AG04449 (cell line): ENCODE measurements around the gene DPP3.

ENCODE experiments used
- CTCF ChIA-PET: fragments of 350-600 bp; formaldehyde crosslinking; extraction: SDS; loops from one replicate; lab custom pipeline; 2021; ENCODE audit warnings: antibody characterized with exemption; lab: Yijun Ruan, JAX
- POLR2A ChIA-PET: fragments of 400-600, 350-600 bp; formaldehyde crosslinking; extraction: SDS; loops from one replicate; lab custom pipeline; 2020; ENCODE audit warnings: antibody characterized with exemption, inconsistent platforms; lab: Yijun Ruan, JAX
- DNase-seq: peaks from one replicate; pipeline ENCODE4 v3.0.0-alpha.2; 2010; ENCODE audit warnings: low read depth, low spot score
- H3K4me3 ChIP-seq: 2 replicates; pipeline ENCODE4 v1.5.1; 2011; ENCODE audit warnings: low read depth, mild to moderate bottlenecking, control low read depth, low read length
- CTCF ChIP-seq: IDR thresholded peaks from one replicate; pipeline ENCODE4 v1.5.1; 2011; ENCODE audit warnings: mild to moderate bottlenecking, moderate library complexity, low read length, control low read depth, inconsistent platforms; ENCODE audit not compliant: insufficient read depth; ENCODE audit errors: missing control alignments

Gene DPP3

DNA sequence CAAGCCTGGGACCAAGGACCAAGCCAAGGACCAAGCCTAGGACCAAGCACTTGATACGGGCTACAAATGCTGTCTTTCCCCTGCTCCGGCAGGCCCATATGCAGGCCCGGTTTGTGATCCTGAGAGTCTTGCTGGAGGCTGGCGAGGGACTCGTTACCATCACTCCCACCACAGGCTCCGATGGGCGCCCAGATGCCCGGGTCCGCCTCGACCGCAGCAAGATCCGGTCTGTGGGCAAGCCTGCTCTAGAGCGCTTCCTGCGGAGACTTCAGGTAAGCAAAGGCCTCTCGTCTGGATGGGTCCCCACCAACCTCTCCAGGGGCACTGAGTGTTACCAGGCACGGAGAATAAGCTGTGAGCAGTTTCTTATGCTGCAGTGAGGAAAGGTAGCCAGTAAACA lies 17.0 kb downstream of the DPP3 start:
- TF ChIP-seq CTCF, result no peak
- no peak overlapping the region for H3K4me3 ChIP-seq
- ChIA-PET CTCF (no interaction called here), POLR2A (no interaction called here)
- DNase-seq, result no peak

- DNase-seq, result no peak
- POLR2A ChIA-PET, result no interaction called here
- H3K4me3 ChIP-seq, result no peak overlapping the region
- no peak for TF ChIP-seq CTCF
- CTCF ChIA-PET, result no interaction called here
Measured at GRCh38 chr11:66498506-66498905, 18.3 kb downstream of the DPP3 start.

DNA sequence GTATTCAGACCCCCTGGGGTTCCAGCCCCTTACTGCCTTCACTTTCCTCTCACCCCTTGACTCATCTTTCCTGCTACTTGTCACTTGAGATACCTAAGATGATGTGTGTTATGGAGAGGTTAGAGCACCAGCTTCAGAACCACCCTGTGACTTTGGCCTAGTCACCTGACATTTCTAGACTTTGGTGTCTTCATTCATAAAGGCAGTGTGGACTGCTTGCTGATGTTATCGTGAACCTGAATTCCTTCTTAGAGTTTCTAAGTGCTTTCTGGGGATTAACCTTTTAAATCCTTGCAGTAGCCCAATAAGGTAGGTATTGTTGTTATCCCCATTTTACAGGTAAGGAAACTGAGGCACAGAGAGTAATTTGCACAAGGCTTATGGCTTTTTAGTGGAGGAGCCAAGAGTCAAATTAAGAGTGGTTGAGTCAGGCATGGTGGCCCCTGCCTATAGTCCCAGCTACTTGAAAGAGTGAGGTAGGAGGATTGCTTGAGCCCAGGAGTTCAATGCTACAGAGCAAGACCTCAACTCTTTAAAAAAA lies 25.1 kb downstream of the DPP3 start:
- CTCF ChIA-PET, result no interaction called here
- H3K4me3 ChIP-seq, result no peak overlapping the region
- no peak for TF ChIP-seq CTCF
- DNase-seq, result no peak
- POLR2A ChIA-PET, result no interaction called here

DNA sequence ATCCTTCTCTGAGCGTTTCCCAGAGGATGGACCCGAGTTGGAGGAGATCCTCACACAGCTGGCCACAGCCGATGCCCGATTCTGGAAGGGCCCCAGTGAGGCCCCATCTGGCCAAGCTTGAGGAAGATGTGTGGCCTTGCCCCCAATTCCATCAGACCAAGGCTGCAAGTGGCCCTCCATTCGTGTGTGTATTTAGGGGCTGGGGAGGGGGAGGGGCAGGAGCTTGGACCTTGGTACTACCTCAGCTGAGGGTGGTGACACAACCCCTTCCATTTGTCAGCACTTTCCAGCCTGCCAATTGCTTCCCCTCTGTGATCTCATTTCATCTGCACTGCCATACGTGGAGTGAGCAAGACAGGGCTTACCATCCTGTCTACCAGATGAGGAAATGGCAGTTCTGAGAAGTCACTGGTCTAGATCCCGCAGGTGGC lies 28.9 kb downstream of the DPP3 start:
- DNase-seq, result no peak
- TF ChIP-seq CTCF, result no peak
- ChIA-PET POLR2A (interaction anchor here (1.5 kb wide), 1 partner anchor 29 kb away, joined by 6 read pairs; the partner anchor contains the start of gene DPP3), CTCF (interaction anchor here (1.2 kb wide), 1 partner anchor 19 kb away, joined by 4 read pairs; no protein-coding TSS in a partner anchor)
- no peak overlapping the region for H3K4me3 ChIP-seq

- DNase-seq, result peak; percentile 4
- POLR2A ChIA-PET, result interaction anchor here (0.6 to 1.5 kb wide), 5 partner anchors 12 to 168 kb away, joined by 3 to 6 read pairs (median 3); partner anchors contain the start of genes DPP3, RBM4B and ZDHHC24
- TF ChIP-seq CTCF, result no peak
- CTCF ChIA-PET, result interaction anchor here (1.8 kb wide), 1 partner anchor 168 kb away, joined by 12 read pairs; the partner anchor contains the start of gene RBM4B
- peak within 1 kb of the TSS; percentile 87 for H3K4me3 ChIP-seq
Measured at GRCh38 chr11:66510271-66510989, 30.2 kb downstream of the DPP3 start, which contains the start of gene BBS1. Gene BBS1 (plus strand): TSS chr11:66510635. CDS start chr11:66510660, 25 bp downstream.

GRCh38 chr11:66510990-66511339 lies 30.7 kb downstream of the DPP3 start:
- no peak for DNase-seq
- ChIA-PET CTCF (interaction anchor here (1.8 kb wide), 1 partner anchor 167 kb away, joined by 12 read pairs; the partner anchor contains the start of gene RBM4B), POLR2A (interaction anchor here (0.6 to 1.5 kb wide), 5 partner anchors 12 to 167 kb away, joined by 3 to 6 read pairs (median 3); partner anchors contain the start of genes DPP3, RBM4B and ZDHHC24)
- no peak for TF ChIP-seq CTCF
- H3K4me3 ChIP-seq, result peak overlapping the region; percentile 87
